ENCODE data around the gene CPEB3. TPM values are rescaled to one million over a fixed set of nuclear protein-coding genes. Genes with fewer than 3 reads are reported as not detected.
"Not testable (repeated sequence)": the region's sequence is repeated elsewhere in the genome, so short reads cannot be mapped to it uniquely, and the experiment has no call there.

CPEB3 gene
- total RNA-seq, 2 donors from 2014 or later, result 6.9 to 11.4 TPM

- no peak for TF ChIP-seq CTCF (IDR thresholded peaks at IDR 0.05)
- DNase-seq (ENCODE audit: low spot score), result no peak
- no peak overlapping the region for H3K4me3 ChIP-seq
- no peaks in the 10 kb centered on the region for H3K4me1 ChIP-seq
- no peaks in the 10 kb centered on the region for H3K9me3 ChIP-seq
- H3K27ac ChIP-seq, result no peak overlapping the region
- H3K36me3 ChIP-seq, result no peaks in the 10 kb centered on the region
- H3K27me3 ChIP-seq, result no peaks in the 10 kb centered on the region
These were observed 71.3 kb downstream of the CPEB3 start for GRCh38 chr10:92219559-92219958.

- Histone ChIP-seq H3K4me3 (no peak overlapping the region), H3K9me3 (no peaks in the 10 kb centered on the region), H3K27ac (no peak overlapping the region), H3K27me3 (no peaks in the 10 kb centered on the region), H3K4me1 (no peaks in the 10 kb centered on the region), H3K36me3 (no peaks in the 10 kb centered on the region)
- no peak for TF ChIP-seq CTCF (IDR thresholded peaks at IDR 0.05)
- DNase-seq (ENCODE audit: low spot score), result no peak
These were observed 72.3 kb downstream of the CPEB3 start for GRCh38 chr10:92218569-92218968.

- not testable (repeated sequence) for H3K27ac ChIP-seq; DNase-seq (ENCODE audit: low spot score); H3K4me1 ChIP-seq
These were observed 74.3 kb downstream of the CPEB3 start for GRCh38 chr10:92216608-92217007.

GRCh38 chr10:92215222-92215621 is 75.7 kb downstream of the CPEB3 start:
- not testable (repeated sequence) for H3K27ac ChIP-seq; DNase-seq (ENCODE audit: low spot score); H3K36me3 ChIP-seq; H3K9me3 ChIP-seq; H3K27me3 ChIP-seq; H3K4me1 ChIP-seq; H3K4me3 ChIP-seq

More at GRCh38 chr10:92216608-92217007, 74.3 kb downstream of the CPEB3 start:
- H3K36me3 ChIP-seq, H3K9me3 ChIP-seq, H3K27me3 ChIP-seq, H3K4me3 ChIP-seq: not testable (repeated sequence)

GRCh38 chr10:92213049-92213448 is 77.8 kb downstream of the CPEB3 start:
- DNase-seq (ENCODE audit: low spot score), result no peak
- Histone ChIP-seq H3K27ac (no peak overlapping the region), H3K4me1 (peaks cover 0 to 17% of the 10 kb centered on the region in 2 donors), H3K36me3 (no peaks in the 10 kb centered on the region), H3K9me3 (no peaks in the 10 kb centered on the region), H3K4me3 (no peak overlapping the region), H3K27me3 (no peaks in the 10 kb centered on the region)
- no peak for TF ChIP-seq CTCF (IDR thresholded peaks at IDR 0.05)

- TF ChIP-seq CTCF (IDR thresholded peaks at IDR 0.05), result no peak
- H3K4me1 ChIP-seq, result peaks cover 0 to 18% of the 10 kb centered on the region in 2 donors
- DNase-seq (ENCODE audit: low spot score), result no peak
- no peaks in the 10 kb centered on the region for H3K9me3 ChIP-seq
- H3K4me3 ChIP-seq, result no peak overlapping the region
- no peaks in the 10 kb centered on the region for H3K27me3 ChIP-seq
- peak overlapping the region in 1 of 2 donors; percentile 6 for H3K27ac ChIP-seq
- no peaks in the 10 kb centered on the region for H3K36me3 ChIP-seq
These were observed 82.1 kb downstream of the CPEB3 start for GRCh38 chr10:92208736-92209135.

GRCh38 chr10:92208157-92208720 is 82.6 kb downstream of the CPEB3 start:
- Histone ChIP-seq H3K4me1 (peaks cover 0 to 18% of the 10 kb centered on the region in 2 donors), H3K27ac (no peak overlapping the region), H3K4me3 (no peak overlapping the region), H3K9me3 (no peaks in the 10 kb centered on the region), H3K27me3 (no peaks in the 10 kb centered on the region), H3K36me3 (no peaks in the 10 kb centered on the region)
- no peak for TF ChIP-seq CTCF (IDR thresholded peaks at IDR 0.05)
- DNase-seq (ENCODE audit: low spot score), result no peak
